Measurements from ENCODE around the gene FAM117B.

DNA sequence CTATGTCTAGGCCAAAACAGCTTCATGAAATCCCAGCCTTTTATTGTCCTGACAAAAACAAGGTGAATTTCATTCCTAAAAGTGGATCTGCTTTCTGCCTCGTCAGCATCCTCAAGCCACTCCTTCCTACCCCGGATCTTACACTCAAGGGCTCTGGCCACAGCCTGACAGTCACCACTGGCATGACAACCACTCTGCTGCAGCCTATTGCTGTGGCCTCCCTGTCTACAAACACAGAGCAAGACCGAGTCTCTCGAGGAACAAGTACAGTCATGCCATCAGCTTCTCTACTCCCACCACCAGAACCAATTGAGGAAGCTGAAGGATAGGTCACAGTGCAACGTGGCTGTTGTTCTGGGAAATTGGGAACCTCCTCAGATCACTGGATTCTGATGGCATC is 130.7 kb downstream of the FAM117B start:
- no peak for TF ChIP-seq POLR2A (IDR thresholded peaks at IDR 0.05; ENCODE audit: low read length)
- no peak for TF ChIP-seq GATA1 (IDR thresholded peaks at IDR 0.05; ENCODE audit: low read depth, low read length)
